ENCODE measurements around the gene PROCA1. TPM values are rescaled to one million over a fixed set of nuclear protein-coding genes. Genes with fewer than 3 reads are reported as not detected.

The PROCA1 gene
- total RNA-seq, 2 donors from 2014 or later, result 28.7 to 41.6 TPM

DNA sequence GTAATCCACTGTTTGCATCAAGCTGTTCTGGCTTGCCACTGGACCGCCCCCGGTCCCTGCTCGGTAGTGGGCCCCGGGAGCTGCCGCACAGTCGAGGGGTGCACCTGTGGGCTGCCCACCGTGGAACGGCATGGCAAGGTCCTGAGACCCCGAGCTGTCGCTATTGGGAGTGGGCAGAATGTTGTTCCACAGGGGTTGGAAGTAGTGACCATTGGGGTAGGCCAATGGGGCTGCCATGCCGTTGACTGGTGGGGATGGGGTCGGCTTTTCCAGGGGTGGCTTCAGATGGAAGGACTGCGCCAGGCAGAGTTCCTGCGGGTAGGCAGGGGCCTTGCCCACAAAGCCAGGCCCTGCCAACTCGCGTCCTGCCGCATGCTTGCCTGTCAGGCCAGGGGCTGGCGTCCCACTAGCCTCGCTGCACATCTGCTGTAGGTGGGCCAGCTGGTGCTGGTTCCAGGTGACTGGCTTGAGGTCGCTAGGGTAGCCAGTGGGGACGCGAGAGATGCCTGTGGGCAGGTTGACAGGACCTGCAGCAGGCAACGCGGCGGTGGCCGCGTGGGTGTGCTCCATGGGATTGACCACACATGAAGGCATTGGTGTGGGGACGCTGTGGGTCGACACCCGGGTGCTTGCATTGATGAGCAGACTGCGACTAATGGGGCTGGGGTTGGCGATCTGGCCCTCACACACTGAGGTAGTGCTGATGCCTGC, 46.9 kb upstream of the PROCA1 start:
- Mint-ChIP-seq H3K36me3 (ENCODE audit: low read depth) (peaks cover 56% of the 10 kb centered on the region), H3K27me3 (ENCODE audit: insufficient read depth) (no peaks in the 10 kb centered on the region), H3K9me3 (no peaks in the 10 kb centered on the region), H3K4me1 (peaks cover 16% of the 10 kb centered on the region), H3K27ac (no peak overlapping the region), H3K4me3 (no peak overlapping the region)
- H3K27me3 ChIP-seq (ENCODE audit: control insufficient read depth, insufficient read depth, low read length, poor library complexity, severe bottlenecking), result no peaks in the 10 kb centered on the region
- no peaks in the 10 kb centered on the region for H3K9me3 ChIP-seq (ENCODE audit: control insufficient read depth, low read length)
- no peak overlapping the region for H3K4me3 ChIP-seq (ENCODE audit: low read length)
- peaks cover 56% of the 10 kb centered on the region for H3K36me3 ChIP-seq (ENCODE audit: control insufficient read depth, insufficient read depth, low read length)
- no peak overlapping the region for H3K9ac ChIP-seq (ENCODE audit: extremely low read depth, low read length, poor library complexity, severe bottlenecking)
- H3K27ac ChIP-seq (ENCODE audit: low read depth, low read length), result no peak overlapping the region
- H3K4me1 ChIP-seq (ENCODE audit: control insufficient read depth, insufficient read depth, low read length), result peaks cover 9% of the 10 kb centered on the region
- WGBS, 2 experiments (ENCODE audit: insufficient coverage in 1 of 2, insufficient read length in 1 of 2), result 96 to 98% methylated on average over 24 to 32 of the region's 32 CpGs
- no peak for DNase-seq
- no peak for TF ChIP-seq CTCF (conservative IDR thresholded peaks at IDR 0.05)

- Mint-ChIP-seq H3K36me3 (ENCODE audit: low read depth) (peaks cover 55% of the 10 kb centered on the region), H3K27me3 (ENCODE audit: insufficient read depth) (no peaks in the 10 kb centered on the region), H3K4me3 (no peak overlapping the region), H3K9me3 (no peaks in the 10 kb centered on the region), H3K4me1 (peaks cover 7% of the 10 kb centered on the region), H3K27ac (peak overlapping the region; percentile 29)
- no peaks in the 10 kb centered on the region for H3K9me3 ChIP-seq (ENCODE audit: control insufficient read depth, low read length)
- no peak for DNase-seq
- peaks cover 50% of the 10 kb centered on the region for H3K36me3 ChIP-seq (ENCODE audit: control insufficient read depth, insufficient read depth, low read length)
- no peaks in the 10 kb centered on the region for H3K27me3 ChIP-seq (ENCODE audit: control insufficient read depth, insufficient read depth, low read length, poor library complexity, severe bottlenecking)
- no peak overlapping the region for H3K27ac ChIP-seq (ENCODE audit: low read depth, low read length)
- no peak for TF ChIP-seq CTCF (conservative IDR thresholded peaks at IDR 0.05)
- H3K4me3 ChIP-seq (ENCODE audit: low read length), result no peak overlapping the region
- peaks cover 7% of the 10 kb centered on the region for H3K4me1 ChIP-seq (ENCODE audit: control insufficient read depth, insufficient read depth, low read length)
- H3K9ac ChIP-seq (ENCODE audit: extremely low read depth, low read length, poor library complexity, severe bottlenecking), result no peak overlapping the region
- WGBS, 2 experiments (ENCODE audit: insufficient coverage in 1 of 2, insufficient read length in 1 of 2), result 88 to 95% methylated on average over 4 to 5 of the region's 5 CpGs
Measured at GRCh38 chr17:28756049-28756804, 44.5 kb upstream of the PROCA1 start.

DNA sequence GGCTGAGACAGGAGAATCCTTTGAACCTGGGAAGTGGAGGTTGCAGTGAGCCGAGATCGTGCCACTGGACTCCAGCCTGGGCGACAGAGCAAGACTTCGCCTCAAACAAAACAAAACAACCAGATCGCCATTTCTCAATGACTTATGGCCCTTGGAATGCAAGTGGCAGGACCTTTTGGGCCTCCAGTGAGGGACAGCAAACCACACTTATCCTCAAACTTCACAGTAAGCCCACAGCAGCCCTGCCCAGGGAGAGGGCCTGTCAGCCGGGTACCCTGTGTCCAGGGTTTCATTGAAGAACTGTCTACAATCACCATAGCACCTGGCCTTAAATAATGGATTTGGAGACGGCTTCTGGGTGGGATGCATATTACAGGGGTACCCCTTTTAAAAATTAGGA, 43.8 kb upstream of the PROCA1 start:
- Histone ChIP-seq H3K9ac (ENCODE audit: extremely low read depth, low read length, poor library complexity, severe bottlenecking) (no peak overlapping the region), H3K27me3 (ENCODE audit: control insufficient read depth, insufficient read depth, low read length, poor library complexity, severe bottlenecking) (no peaks in the 10 kb centered on the region), H3K36me3 (ENCODE audit: control insufficient read depth, insufficient read depth, low read length) (peaks cover 57% of the 10 kb centered on the region), H3K9me3 (ENCODE audit: control insufficient read depth, low read length) (no peaks in the 10 kb centered on the region), H3K27ac (ENCODE audit: low read depth, low read length) (no peak overlapping the region), H3K4me1 (ENCODE audit: control insufficient read depth, insufficient read depth, low read length) (peaks cover under 1% of the 10 kb centered on the region), H3K4me3 (ENCODE audit: low read length) (no peak overlapping the region)
- WGBS, 2 experiments (ENCODE audit: insufficient coverage in 1 of 2, insufficient read length in 1 of 2), result 90 to 94% methylated on average over 5 to 7 of the region's 7 CpGs
- H3K27ac Mint-ChIP-seq, result no peak overlapping the region
- H3K4me3 Mint-ChIP-seq, result no peak overlapping the region
- H3K9me3 Mint-ChIP-seq, result no peaks in the 10 kb centered on the region
- H3K27me3 Mint-ChIP-seq (ENCODE audit: insufficient read depth), result no peaks in the 10 kb centered on the region
- peak; percentile 55 for DNase-seq
- H3K4me1 Mint-ChIP-seq, result no peaks in the 10 kb centered on the region
- no peak for TF ChIP-seq CTCF (conservative IDR thresholded peaks at IDR 0.05)
- H3K36me3 Mint-ChIP-seq (ENCODE audit: low read depth), result peaks cover 57% of the 10 kb centered on the region
